Ascending aorta (tissue), 2 donors: Measurements from ENCODE around the gene RPAP2. TPM values are rescaled to one million over a fixed set of nuclear protein-coding genes. Genes with fewer than 3 reads are reported as not detected.

ENCODE experiments used
- DNase-seq, 2 donors: peaks; one replicate each; pipeline ENCODE4 v3.0.0-alpha.2; 2019; ENCODE audit warnings: low spot score in 2 of 2
- H3K27ac ChIP-seq, 2 donors: fragments of 200-600 bp; sonication (generic); one replicate each; pipeline ENCODE4 v1.5.1; 2016 to 2017; ENCODE audit warnings: mild to moderate bottlenecking in 1 of 2
- H3K27me3 ChIP-seq: fragments of 200-600 bp; sonication (generic); one replicate; pipeline ENCODE4 v1.5.1; 2017
- H3K36me3 ChIP-seq, 2 donors: fragments of 200-600 bp; sonication (generic); one replicate each; pipeline ENCODE4 v1.5.1; 2016
- H3K4me1 ChIP-seq, 2 donors: fragments of 200-600 bp; sonication (generic); one replicate each; pipeline ENCODE4 v1.5.1; 2016 to 2017; ENCODE audit warnings: mild to moderate bottlenecking in 1 of 2
- H3K4me3 ChIP-seq, 2 donors: fragments of 200-600 bp; sonication (generic); one replicate each; pipeline ENCODE4 v1.5.1; 2016 to 2017; ENCODE audit warnings: mild to moderate bottlenecking in 1 of 2
- H3K9me3 ChIP-seq, 2 donors: fragments of 200-600 bp; sonication (generic); one replicate each; pipeline ENCODE4 v1.5.1; 2016
- intact Hi-C: fragments of 100-400 bp; cut with DNase I; formaldehyde crosslinking; loops from one replicate; pipeline ENCODE4 v1.15.1; 2023
- total RNA-seq: library from RNA; depleted of rRNA; stranded (reverse); fragments of >200 nt; gene quantifications from one replicate; pipeline ENCODE4 v1.1.0, GENCODE V29; 2016
- TF ChIP-seq, protein P1 (sequence below), 3 experiments: fragments of 200-600 bp in 2 of 3; fragments of 450-650 bp in 1 of 3; sonication (generic) in 2 of 3; IDR thresholded peaks; one replicate each; pipeline ENCODE4 v1.5.1; 2016 to 2019; ENCODE audit warnings: antibody characterized with exemption in 3 of 3, mild to moderate bottlenecking in 1 of 3, moderate library complexity in 1 of 3

Gene RPAP2
- total RNA-seq, 1 donor from 2014 or later: 1.5 TPM

DNA sequence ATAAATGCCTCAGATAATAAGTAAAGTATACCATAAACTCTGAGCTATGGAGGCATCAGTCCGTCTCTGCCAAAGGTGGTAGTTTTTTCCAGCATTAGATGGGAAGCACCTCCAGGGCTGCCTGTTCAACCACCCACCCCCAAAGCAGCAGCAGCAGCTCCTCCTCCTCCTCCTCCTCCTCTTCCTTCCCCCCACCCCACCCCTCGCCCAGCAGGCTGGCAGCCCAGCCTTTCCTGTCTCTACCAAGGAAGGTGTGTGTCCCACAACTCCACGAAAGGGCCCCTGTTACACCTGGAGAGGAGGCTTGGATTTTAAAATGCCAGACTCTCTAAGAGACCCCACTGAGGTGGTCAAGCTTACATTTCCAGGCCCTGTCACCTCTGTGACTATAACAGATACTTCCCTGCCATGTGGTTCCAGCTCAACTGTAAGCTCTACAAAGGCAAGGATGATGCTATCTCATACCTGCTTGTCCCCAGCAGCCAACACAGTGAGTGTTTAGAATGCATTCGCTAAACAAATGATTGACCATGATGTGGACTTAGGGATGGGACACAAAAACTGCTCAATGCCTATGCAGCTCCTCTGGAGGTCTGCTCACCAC is 111.2 kb downstream of the RPAP2 start:
- Histone ChIP-seq H3K36me3 (no peaks in the 10 kb centered on the region), H3K4me3 (no peak overlapping the region), H3K27ac (no peak overlapping the region), H3K27me3 (no peaks in the 10 kb centered on the region), H3K9me3 (no peaks in the 10 kb centered on the region), H3K4me1 (no peaks in the 10 kb centered on the region)
- TF ChIP-seq, protein P1, sequence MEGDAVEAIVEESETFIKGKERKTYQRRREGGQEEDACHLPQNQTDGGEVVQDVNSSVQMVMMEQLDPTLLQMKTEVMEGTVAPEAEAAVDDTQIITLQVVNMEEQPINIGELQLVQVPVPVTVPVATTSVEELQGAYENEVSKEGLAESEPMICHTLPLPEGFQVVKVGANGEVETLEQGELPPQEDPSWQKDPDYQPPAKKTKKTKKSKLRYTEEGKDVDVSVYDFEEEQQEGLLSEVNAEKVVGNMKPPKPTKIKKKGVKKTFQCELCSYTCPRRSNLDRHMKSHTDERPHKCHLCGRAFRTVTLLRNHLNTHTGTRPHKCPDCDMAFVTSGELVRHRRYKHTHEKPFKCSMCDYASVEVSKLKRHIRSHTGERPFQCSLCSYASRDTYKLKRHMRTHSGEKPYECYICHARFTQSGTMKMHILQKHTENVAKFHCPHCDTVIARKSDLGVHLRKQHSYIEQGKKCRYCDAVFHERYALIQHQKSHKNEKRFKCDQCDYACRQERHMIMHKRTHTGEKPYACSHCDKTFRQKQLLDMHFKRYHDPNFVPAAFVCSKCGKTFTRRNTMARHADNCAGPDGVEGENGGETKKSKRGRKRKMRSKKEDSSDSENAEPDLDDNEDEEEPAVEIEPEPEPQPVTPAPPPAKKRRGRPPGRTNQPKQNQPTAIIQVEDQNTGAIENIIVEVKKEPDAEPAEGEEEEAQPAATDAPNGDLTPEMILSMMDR (IDR thresholded peaks at IDR 0.05): no peak
- DNase-seq: no peak
- intact Hi-C loops: no loop called here

DNA sequence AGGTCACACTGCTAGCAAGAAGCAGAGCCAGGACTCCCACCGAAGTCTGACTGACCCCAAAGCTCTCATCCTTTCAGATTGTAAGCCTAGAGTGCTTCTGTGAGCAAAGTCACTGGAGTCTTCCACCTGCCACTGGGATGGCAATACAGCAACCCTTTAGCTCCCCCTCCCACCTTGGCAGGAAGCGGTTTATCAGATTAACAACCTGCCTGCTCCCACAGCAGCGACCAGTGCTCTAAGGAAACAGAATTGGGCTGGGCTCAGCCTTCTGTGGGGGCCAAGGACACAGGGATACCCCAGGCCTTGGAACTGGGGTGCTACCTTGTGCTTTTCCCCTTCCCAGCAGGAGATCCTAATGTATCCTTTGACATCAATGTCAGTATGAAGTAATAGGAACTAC is 111.8 kb downstream of the RPAP2 start:
- no peaks in the 10 kb centered on the region for H3K4me1 ChIP-seq
- no peak for DNase-seq
- no peak overlapping the region for H3K4me3 ChIP-seq
- TF ChIP-seq, protein P1 (IDR thresholded peaks at IDR 0.05): no peak
- H3K27ac ChIP-seq: no peak overlapping the region
- intact Hi-C loops: no loop called here
- H3K27me3 ChIP-seq: no peaks in the 10 kb centered on the region
- H3K36me3 ChIP-seq: no peaks in the 10 kb centered on the region
- no peaks in the 10 kb centered on the region for H3K9me3 ChIP-seq

DNA sequence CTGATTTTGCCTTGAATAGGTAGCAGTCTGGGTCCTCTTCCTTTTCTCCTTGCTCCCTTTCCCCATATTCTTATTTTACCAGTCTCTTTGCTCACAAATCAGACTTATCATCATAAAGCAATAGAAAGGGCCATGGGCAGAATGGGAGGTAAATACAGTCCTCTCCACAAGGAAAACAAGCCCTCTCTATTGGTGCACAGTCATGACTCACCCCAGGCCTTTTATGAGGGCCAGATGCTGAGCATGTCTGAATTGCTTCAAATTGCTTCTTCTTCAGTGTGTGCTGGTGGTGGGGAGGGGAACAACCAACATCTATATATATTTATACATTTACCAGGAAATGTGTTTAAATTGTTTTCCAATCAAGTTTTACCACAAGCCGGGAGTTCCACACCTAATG is 112.7 kb downstream of the RPAP2 start:
- H3K36me3 ChIP-seq: no peaks in the 10 kb centered on the region
- H3K27ac ChIP-seq: no peak overlapping the region
- H3K4me1 ChIP-seq: no peaks in the 10 kb centered on the region
- intact Hi-C loops: no loop called here
- H3K9me3 ChIP-seq: no peaks in the 10 kb centered on the region
- DNase-seq: no peak
- TF ChIP-seq, protein P1 (IDR thresholded peaks at IDR 0.05): no peak
- no peak overlapping the region for H3K4me3 ChIP-seq
- no peaks in the 10 kb centered on the region for H3K27me3 ChIP-seq

DNA sequence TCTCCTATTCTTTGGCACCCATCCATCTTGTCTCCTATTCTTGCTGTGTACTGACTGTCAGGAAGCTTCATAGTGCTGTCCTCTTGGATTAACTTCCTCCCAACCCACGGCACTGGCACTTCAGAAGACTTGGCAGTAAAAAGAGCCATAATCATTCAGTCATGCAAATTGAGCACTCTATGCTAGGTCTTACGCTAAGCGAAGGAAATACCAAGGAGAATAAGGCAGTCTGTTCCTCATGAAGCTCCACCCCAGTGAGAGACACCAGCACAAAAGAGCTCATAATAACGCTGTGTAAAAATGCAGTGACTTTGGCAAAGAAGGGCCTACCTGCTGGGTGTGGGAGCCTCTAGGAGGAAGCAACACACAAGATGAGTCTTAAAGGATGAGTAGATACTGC is 120.8 kb downstream of the RPAP2 start:
- H3K27me3 ChIP-seq: no peaks in the 10 kb centered on the region

DNA sequence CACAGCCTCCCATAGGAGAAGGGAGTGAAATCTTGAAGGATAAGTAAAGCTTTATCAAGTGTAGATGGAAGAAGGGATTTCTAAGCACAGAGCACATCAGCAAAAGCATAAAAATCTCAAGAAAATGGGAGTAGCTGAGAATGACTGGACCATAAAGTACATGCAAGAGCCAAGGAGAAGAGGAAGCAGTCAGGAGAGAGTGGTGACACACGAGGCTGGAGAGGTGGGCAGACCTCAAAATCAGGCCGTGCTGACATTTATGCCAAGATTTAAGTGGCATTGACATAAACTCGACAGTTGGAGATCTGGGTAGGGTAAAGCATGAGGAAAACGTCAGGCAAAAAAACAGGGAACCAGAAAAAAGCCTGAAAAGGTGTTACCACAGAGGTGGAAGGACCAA is 125.5 kb downstream of the RPAP2 start:
- intact Hi-C loops: no loop called here

More for the DNA sequence above, 120.8 kb downstream of the RPAP2 start:
- Histone ChIP-seq H3K9me3 (no peaks in the 10 kb centered on the region), H3K36me3 (no peaks in the 10 kb centered on the region), H3K4me3 (no peak overlapping the region), H3K27ac (no peak overlapping the region), H3K4me1 (no peaks in the 10 kb centered on the region)
- intact Hi-C loops: no loop called here
- TF ChIP-seq, protein P1 (IDR thresholded peaks at IDR 0.05): no peak
- DNase-seq: no peak

More for the DNA sequence above, 125.5 kb downstream of the RPAP2 start:
- H3K4me3 ChIP-seq: no peak overlapping the region
- H3K4me1 ChIP-seq: no peaks in the 10 kb centered on the region
- DNase-seq: no peak
- no peak overlapping the region for H3K27ac ChIP-seq
- no peaks in the 10 kb centered on the region for H3K9me3 ChIP-seq
- H3K36me3 ChIP-seq: no peaks in the 10 kb centered on the region
- TF ChIP-seq, protein P1 (IDR thresholded peaks at IDR 0.05): no peak
- no peaks in the 10 kb centered on the region for H3K27me3 ChIP-seq
